GM12872 (cell line): Measurements from ENCODE around the gene DUSP28.

ENCODE experiments used
- CTCF ChIP-seq: IDR thresholded peaks from 3 replicates; pipeline ENCODE4 v1.5.1; 2011; ENCODE audit warnings: low read depth, mild to moderate bottlenecking, low read length, moderate library complexity; ENCODE audit not compliant: insufficient read depth

Gene DUSP28

GRCh38 chr2:240600451-240600961 lies 40.3 kb downstream of the DUSP28 start:
- TF ChIP-seq CTCF: no peak

DNA sequence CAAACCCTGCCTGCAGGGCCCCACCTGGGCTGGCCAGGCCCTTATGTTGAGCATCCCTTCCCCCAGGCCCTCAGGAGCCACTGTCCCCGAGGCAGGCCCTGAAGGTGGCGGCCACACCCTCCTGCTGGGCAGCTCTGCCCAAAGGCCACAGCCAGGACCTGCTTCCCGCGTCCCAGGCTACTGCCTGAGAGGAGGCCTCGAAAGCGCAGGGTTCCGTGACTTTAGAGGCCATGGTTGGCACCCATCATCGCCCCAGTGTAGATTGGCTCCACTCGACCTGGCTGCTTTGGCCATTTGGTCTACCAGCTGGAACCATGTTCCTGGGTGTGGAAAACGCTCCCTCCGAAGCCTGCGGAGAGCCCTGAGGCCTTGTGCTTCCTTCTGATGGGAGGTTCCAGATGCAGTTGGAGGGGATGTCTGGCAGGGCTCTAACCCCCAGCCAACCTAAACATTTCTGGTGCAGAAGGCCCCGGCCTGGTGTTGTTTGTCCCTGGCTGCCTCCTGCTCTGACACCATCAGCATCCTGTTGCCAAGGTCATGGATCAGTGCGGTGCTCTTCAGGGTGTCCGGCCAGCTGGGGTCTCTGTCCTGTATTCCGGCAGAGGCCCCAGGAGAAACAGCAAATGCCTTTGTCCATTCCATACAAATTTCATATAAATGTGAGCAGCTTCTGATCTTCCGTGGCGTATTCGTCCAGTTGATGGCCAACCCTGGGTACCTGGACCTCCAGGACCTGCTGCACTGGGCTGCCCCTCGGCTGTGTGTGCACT lies 41.1 kb downstream of the DUSP28 start:
- TF ChIP-seq CTCF: no peak

DNA sequence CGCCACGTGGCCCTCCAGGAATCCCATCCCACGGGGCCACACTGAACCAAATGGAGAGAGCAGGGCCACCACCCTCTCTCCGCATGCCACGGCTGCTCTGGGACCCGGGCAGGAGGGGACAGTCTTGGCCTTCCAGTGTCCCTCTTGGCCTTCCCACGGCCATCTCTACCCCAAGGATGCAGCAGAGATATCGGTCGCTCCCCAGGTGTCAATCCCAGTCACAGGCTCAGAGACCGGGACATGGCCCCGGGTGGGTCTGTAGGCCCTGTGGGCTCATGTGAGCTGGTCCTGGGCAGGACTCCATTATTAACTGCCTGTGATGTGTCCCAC lies 41.6 kb downstream of the DUSP28 start:
- TF ChIP-seq CTCF: no peak

- TF ChIP-seq CTCF: no peak
Measured at GRCh38 chr2:240602266-240603050, 42.3 kb downstream of the DUSP28 start.

DNA sequence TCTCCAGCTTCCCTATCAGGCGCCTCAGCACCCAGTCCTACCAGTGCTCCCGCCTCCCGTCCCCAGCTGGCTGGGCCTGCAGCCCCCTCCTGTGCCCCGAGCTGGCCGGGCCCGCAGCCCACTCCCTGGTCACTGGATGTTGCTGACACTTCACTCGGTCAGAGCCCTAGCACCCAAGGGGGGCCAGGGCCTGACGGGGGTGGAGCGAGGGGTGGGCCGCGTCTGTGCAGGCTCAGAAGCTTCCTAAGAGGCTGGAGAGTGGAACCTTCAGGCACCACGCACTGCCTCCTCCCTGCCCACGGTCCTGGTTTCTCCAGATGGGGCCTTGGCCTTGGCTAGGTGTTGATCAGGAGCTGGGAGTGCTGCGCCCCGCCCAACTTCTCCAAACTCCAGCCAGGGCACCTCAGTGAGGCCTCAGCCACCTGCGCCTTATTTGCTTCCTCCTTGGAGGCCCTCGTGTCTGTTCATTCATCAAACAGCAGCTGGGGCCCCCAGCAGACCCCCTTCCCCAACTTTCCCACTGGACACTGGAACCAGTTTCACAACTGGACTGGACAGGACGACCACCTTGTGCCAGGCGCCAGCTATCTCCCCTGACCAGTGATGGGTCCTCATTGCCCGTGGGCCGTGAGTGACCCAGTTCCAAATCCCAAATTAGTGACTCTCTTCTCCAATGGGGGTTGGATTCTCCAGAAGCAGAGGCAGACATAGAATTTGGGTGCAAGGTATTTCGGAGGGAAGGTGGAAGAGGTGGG lies 43.1 kb downstream of the DUSP28 start:
- no peak for TF ChIP-seq CTCF

DNA sequence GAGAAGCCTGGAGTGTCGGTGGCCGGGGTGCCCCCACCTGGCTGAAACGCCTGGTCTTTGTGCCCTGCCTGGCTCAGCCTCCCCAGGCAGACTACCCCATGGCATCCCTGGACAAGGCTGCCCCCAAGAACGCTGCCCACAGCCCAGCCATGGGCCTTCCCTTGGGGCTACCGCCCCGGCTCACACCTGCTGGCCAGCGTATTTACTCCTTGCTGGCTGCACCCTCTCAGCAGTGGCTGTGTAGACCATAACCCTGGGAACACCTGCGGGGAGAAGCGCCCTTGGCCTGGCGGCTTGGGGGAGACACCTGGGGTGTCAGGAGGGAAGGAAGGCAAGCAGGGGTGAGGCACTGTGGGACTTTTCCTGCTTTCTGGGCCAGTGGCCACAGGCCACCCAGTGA lies 43.7 kb downstream of the DUSP28 start:
- TF ChIP-seq CTCF: no peak
